ENCODE measurements around the gene LGR6.

DNA sequence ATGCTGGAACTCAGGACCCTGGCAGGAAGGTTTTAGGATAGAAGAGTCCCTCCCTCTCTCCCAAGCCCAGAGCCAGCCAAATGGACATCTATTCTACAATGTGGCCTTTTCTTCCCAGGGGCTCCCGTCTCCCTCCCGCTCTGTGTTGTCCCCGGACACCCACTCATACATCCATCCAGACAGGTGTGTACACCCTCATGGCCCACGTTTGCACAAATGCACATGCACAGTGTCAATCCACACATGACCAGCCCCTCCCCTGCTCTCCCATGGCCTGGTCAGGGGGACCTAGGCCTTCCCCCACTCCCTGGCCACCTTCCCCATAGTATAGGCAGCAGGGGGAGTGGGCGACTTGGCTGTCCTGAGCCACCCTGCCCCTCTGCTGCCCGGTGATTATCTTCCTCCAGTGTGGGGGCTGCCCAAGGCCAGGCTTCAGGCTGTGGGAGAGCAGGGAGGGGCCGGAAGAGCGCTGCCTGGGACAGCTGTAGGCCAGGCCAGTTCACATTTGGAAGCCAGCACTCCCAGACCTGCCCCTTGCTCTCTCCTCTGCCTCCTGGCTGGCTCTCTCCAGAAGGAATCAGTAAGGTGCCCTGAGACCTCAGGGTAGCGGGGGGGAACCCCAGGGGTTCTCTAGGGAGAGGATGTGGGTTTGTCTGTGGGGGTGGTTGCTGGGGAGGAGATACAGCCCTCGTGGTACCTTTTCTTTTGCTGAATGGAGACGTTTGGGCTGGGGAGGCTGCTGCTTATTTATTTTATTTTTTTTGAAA is 29.1 kb upstream of the LGR6 start:
- TF ChIP-seq EZH2 (optimal IDR thresholded peaks at IDR 0.05; ENCODE audit: low read depth, low read length): no peak
- TF ChIP-seq, protein P1, sequence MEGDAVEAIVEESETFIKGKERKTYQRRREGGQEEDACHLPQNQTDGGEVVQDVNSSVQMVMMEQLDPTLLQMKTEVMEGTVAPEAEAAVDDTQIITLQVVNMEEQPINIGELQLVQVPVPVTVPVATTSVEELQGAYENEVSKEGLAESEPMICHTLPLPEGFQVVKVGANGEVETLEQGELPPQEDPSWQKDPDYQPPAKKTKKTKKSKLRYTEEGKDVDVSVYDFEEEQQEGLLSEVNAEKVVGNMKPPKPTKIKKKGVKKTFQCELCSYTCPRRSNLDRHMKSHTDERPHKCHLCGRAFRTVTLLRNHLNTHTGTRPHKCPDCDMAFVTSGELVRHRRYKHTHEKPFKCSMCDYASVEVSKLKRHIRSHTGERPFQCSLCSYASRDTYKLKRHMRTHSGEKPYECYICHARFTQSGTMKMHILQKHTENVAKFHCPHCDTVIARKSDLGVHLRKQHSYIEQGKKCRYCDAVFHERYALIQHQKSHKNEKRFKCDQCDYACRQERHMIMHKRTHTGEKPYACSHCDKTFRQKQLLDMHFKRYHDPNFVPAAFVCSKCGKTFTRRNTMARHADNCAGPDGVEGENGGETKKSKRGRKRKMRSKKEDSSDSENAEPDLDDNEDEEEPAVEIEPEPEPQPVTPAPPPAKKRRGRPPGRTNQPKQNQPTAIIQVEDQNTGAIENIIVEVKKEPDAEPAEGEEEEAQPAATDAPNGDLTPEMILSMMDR (IDR thresholded peaks at IDR 0.05; ENCODE audit: low read length): no peak

Measured in MM.1S (cell line).